ENCODE measurements around the gene PROSER2. TPM values are rescaled to one million over a fixed set of nuclear protein-coding genes. Genes with fewer than 3 reads are reported as not detected.
A peak's percentile ranks its signal among the peaks of the same experiment; 100 is the strongest.

The PROSER2 gene
- total and polyA plus RNA-seq, 2 of the 13 experiments (the other 11 are each of a cell fraction or from before 2014, with no cell fraction given): 6.9 to 7.7 TPM

DNA sequence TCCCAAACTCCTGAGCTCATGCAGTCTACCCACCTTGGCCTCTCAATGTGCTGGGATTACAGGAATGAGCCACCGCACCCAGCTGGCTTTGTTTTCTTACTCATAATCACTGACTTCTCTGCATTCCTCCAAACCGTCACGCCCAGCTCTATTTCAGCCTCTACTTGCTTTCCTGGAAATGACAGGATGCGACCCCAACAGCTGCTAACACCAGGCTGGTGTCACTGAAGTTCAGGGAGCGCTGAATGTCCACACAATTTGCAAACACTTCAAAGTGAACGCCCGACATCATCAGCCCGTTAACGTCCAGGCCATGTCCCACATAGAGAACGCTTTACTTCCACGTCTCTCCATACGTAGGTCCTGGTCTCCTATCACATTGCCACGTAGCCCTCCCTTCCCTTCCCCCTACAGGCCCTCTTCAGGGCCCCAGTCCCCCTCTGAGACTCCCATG is 12.8 kb upstream of the PROSER2 start (continued):
- peak; percentile 65; the same call in 1 of the 2 replicates for TF ChIP-seq HMG20A (CRISPR knock-in tag; IDR thresholded peaks at IDR 0.05; ENCODE audit: borderline replicate concordance)
- TF ChIP-seq ZNF143 (CRISPR knock-in tag; IDR thresholded peaks at IDR 0.05): no peak
- peak; percentile 53; the same call in 1 of the 2 replicates for TF ChIP-seq TBX2 (CRISPR knock-in tag; IDR thresholded peaks at IDR 0.05; ENCODE audit: borderline replicate concordance)
- TF ChIP-seq HDAC2 (CRISPR knock-in tag; IDR thresholded peaks at IDR 0.05): 0 out of 2 replicates have a peak, but pooled peaks have one; percentile 46
- peak; percentile 64 for TF ChIP-seq ZNF770 (CRISPR knock-in tag; IDR thresholded peaks at IDR 0.05)
- TF ChIP-seq ZNF605 (CRISPR knock-in tag; IDR thresholded peaks at IDR 0.05): no peak
- TF ChIP-seq MNT (IDR thresholded peaks at IDR 0.05): no peak
- no peak for TF ChIP-seq ZNF10 (CRISPR knock-in tag; IDR thresholded peaks at IDR 0.05; ENCODE audit: borderline replicate concordance, low read depth)
- no peak for TF ChIP-seq ZNF615 (CRISPR knock-in tag; IDR thresholded peaks at IDR 0.05; ENCODE audit: borderline replicate concordance)
- TF ChIP-seq, protein P1, sequence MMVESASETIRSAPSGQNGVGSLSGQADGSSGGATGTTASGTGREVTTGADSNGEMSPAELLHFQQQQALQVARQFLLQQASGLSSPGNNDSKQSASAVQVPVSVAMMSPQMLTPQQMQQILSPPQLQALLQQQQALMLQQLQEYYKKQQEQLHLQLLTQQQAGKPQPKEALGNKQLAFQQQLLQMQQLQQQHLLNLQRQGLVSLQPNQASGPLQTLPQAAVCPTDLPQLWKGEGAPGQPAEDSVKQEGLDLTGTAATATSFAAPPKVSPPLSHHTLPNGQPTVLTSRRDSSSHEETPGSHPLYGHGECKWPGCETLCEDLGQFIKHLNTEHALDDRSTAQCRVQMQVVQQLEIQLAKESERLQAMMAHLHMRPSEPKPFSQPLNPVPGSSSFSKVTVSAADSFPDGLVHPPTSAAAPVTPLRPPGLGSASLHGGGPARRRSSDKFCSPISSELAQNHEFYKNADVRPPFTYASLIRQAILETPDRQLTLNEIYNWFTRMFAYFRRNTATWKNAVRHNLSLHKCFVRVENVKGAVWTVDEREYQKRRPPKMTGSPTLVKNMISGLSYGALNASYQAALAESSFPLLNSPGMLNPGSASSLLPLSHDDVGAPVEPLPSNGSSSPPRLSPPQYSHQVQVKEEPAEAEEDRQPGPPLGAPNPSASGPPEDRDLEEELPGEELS (CRISPR knock-in tag; IDR thresholded peaks at IDR 0.05): peak; percentile 34; the same call in 1 of the 2 replicates
- no peak for TF ChIP-seq HNF4A (CRISPR knock-in tag; IDR thresholded peaks at IDR 0.05)
- TF ChIP-seq NCOR1 (IDR thresholded peaks at IDR 0.05; ENCODE audit: borderline replicate concordance, low read length): 0 out of 2 replicates have a peak, but pooled peaks have one; percentile 23
- TF ChIP-seq IRF2 (CRISPR knock-in tag; IDR thresholded peaks at IDR 0.05): peak; percentile 38; the same call in 1 of the 2 replicates
- peak; percentile 92 for TF ChIP-seq BCL6 (CRISPR knock-in tag; IDR thresholded peaks at IDR 0.05)
- 0 out of 2 replicates have a peak, but pooled peaks have one; percentile 42 for TF ChIP-seq HDAC1 (CRISPR knock-in tag; IDR thresholded peaks at IDR 0.05)
- no peak for TF ChIP-seq KLF11 (CRISPR knock-in tag; IDR thresholded peaks at IDR 0.05)
- TF ChIP-seq MTA3 (CRISPR knock-in tag; IDR thresholded peaks at IDR 0.05): no peak
- TF ChIP-seq NAIF1 (CRISPR knock-in tag; IDR thresholded peaks at IDR 0.05; ENCODE audit: borderline replicate concordance): no peak
- peak; percentile 41; the same call in 1 of the 2 replicates for TF ChIP-seq SALL1 (CRISPR knock-in tag; IDR thresholded peaks at IDR 0.05)
- TF ChIP-seq PHF5A (CRISPR knock-in tag; IDR thresholded peaks at IDR 0.05; ENCODE audit: low read depth, unreplicated experiment): no peak
- TF ChIP-seq THAP9 (CRISPR knock-in tag; IDR thresholded peaks at IDR 0.05; ENCODE audit: borderline replicate concordance): no peak
- TF ChIP-seq KMT2A (CRISPR knock-in tag; IDR thresholded peaks at IDR 0.05): no peak
- TF ChIP-seq HOXA7 (CRISPR knock-in tag; IDR thresholded peaks at IDR 0.05): no peak
- peak; percentile 35; the same call in 1 of the 2 replicates for TF ChIP-seq RXRB (CRISPR knock-in tag; IDR thresholded peaks at IDR 0.05; ENCODE audit: borderline replicate concordance)

All from HepG2 (cell line).